Epithelial cell of proximal tubule (primary cell): ENCODE results near the gene SRP54. TPM values are rescaled to one million over a fixed set of nuclear protein-coding genes. Genes with fewer than 3 reads are reported as not detected.
A peak's percentile ranks its signal among the peaks of the same experiment; 100 is the strongest.

ENCODE experiments used
- DNase-seq: peaks from one replicate; pipeline ENCODE4 v3.0.0-alpha.2; 2011; ENCODE audit warnings: low read depth
- H3K4me3 ChIP-seq: 2 replicates; pipeline ENCODE4 v1.5.1; 2011; ENCODE audit warnings: low read depth, mild to moderate bottlenecking, low read length
- CTCF ChIP-seq: conservative IDR thresholded peaks from 2 replicates; pipeline ENCODE4 v1.5.1; 2012; ENCODE audit warnings: low read depth, mild to moderate bottlenecking, low read length
- total RNA-seq: library from RNA; depleted of rRNA; stranded (reverse); fragments of >200 nt; gene quantifications from 2 replicates; pipeline ENCODE4 v1.2.3, GENCODE V29; 2015

Gene SRP54
- total RNA-seq, 1 donor from 2014 or later, result 61.7 TPM

DNA sequence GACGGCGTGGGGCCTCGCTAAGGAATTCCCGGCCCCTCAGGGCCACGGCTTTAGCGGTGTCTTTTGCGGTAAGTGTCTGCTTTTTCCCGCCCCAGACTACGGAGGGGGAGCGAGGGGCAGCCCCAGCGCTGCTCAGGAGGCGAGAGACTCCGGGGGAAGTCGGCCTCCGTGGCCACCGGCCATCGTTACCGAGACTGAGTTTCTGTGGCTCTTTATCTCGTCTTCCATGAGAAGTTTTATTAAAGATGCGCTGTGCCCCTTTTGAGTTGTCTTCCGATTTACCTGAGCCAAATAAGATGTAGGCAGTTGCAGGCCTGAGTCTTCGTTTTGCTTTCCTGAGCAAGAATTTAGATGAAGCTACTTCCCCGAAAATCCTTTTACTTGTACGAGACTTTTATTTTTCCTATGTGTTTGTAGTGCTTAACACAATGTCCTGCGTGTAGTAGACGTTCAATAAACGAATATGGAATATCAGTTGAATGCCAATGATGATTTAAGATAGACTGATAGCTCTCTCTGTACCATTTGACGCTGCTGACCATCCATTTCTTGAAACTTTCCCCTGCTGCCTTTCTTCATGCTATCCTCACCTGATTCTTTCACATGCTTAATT is 462 bp downstream of the SRP54 start:
- TF ChIP-seq CTCF, result no peak
- H3K4me3 ChIP-seq, result peak overlapping the region; percentile 100

GRCh38 chr14:34983786-34984185 is 994 bp downstream of the SRP54 start:
- H3K4me3 ChIP-seq, result peak overlapping the region; percentile 100
- no peak for TF ChIP-seq CTCF
- no peak for DNase-seq

More for the DNA sequence above, 462 bp downstream of the SRP54 start:
- DNase-seq, result no peak

DNA sequence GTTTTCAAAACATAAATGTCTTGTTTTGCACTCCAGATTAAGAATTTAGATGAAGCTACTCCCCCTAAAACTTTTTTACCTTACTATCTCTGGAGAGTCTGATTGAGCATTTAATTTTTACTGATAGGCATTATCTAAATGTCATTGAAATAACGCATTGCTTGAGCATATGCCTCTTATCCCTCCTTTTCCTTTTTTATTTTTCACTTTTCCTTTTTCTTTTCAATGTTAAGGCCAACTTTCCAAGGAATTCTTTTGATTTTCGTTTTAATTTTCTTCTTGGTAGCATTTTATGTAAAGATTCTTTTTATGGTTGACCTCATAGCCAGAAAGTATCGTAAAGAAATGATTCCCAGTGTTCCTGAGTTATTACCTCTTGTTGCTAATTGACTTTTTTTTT is 2.9 kb downstream of the SRP54 start:
- H3K4me3 ChIP-seq, result no peak overlapping the region
- no peak for DNase-seq
- no peak for TF ChIP-seq CTCF

DNA sequence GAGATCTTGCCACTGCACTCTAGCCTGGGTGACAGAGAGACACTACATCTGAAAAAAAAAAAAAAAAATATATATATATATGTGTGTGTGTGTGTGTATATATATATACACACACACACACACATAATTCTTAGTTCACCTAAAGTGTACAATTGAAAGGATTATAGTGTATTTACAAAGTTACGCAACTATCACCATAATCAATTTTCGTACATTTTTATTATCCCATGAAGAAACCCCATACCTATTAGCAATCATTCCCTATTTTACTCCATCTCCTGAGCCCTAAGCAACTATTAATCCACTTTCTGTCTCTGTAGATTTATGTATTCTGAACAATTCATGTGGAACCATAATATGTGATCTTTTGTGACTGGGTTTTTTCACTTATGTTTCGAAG is 4.4 kb downstream of the SRP54 start:
- no peak for TF ChIP-seq CTCF
- no peak for DNase-seq
- no peak overlapping the region for H3K4me3 ChIP-seq

- no peak for DNase-seq
- H3K4me3 ChIP-seq, result no peak overlapping the region
- TF ChIP-seq CTCF, result no peak
Observed at GRCh38 chr14:34989762-34990161, 7.0 kb downstream of the SRP54 start.

- no peak overlapping the region for H3K4me3 ChIP-seq
Observed at GRCh38 chr14:34993426-34993825, 10.6 kb downstream of the SRP54 start.

More at GRCh38 chr14:34993426-34993825, 10.6 kb downstream of the SRP54 start:
- TF ChIP-seq CTCF, result no peak
- DNase-seq, result no peak
